ENCODE data around the gene LIMS1.
"Not testable (repeated sequence)": the region's sequence is repeated elsewhere in the genome, so short reads cannot be mapped to it uniquely, and the experiment has no call there.

Gene LIMS1

GRCh38 chr2:108635630-108636354, 101.5 kb downstream of the LIMS1 start:
- no peak for DNase-seq

DNA sequence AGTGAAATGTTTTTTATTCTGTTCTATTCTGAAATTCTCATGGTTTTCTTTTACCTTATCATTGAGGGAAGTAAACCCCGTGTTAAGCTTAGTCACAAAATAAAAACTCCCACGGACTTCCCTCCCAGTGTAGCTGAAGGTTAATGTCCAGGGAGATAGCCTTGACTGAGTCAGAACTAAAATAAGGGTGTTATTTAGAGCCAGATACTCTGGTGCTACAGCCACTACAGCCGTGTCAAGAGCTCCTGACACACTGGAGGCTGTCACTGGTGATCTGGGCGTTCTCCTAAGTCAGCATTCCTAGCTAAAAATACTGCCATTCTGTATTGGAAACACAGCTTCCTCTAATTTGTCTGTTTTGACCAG, 103.0 kb downstream of the LIMS1 start:
- DNase-seq = peak; percentile 48

- peak; percentile 92 for DNase-seq
Observed at GRCh38 chr2:108640731-108641130, 106.5 kb downstream of the LIMS1 start.

GRCh38 chr2:108641756-108642155, 107.5 kb downstream of the LIMS1 start:
- no peak for DNase-seq

- DNase-seq = no peak
Observed at GRCh38 chr2:108643261-108643849, 109.1 kb downstream of the LIMS1 start.

GRCh38 chr2:108643862-108644261, 109.6 kb downstream of the LIMS1 start:
- not testable (repeated sequence) for DNase-seq

DNA sequence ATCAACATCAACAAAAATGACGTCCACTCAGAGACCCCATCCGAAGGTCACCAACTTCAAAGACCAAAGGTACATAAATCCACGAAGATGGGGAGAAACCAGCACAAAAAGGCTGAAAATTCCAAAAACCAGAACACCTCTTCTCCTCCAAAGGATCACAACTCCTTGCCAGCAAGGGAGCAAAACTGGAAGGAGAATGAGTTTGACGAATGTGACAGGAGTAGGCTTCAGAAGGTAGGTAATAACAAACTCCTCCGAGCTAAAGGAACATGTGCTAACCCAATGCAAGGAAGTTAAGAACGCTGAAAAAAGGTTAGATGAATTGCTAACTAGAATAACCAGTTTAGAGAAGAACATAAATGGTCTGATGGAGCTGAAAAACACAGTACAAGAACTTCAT, 110.2 kb downstream of the LIMS1 start:
- DNase-seq = not testable (repeated sequence)

DNA sequence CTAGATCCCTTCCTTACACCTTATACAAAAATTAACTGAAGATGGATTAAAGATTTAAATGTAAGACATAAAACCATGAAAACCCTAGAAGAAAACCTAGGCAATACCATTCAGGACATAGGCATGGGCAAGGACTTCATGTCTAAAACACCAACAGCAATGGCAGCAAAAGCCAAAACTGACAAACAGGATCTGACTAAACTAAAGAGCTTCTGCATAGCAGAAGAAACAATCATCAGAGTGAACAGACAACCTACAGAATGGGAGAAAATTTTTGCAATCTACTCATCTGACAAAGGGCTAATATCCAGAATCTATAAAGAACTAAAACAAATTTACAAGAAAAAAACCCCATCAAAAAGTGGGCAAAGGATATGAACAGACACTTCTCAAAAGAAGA, 114.5 kb downstream of the LIMS1 start:
- not testable (repeated sequence) for DNase-seq

DNA sequence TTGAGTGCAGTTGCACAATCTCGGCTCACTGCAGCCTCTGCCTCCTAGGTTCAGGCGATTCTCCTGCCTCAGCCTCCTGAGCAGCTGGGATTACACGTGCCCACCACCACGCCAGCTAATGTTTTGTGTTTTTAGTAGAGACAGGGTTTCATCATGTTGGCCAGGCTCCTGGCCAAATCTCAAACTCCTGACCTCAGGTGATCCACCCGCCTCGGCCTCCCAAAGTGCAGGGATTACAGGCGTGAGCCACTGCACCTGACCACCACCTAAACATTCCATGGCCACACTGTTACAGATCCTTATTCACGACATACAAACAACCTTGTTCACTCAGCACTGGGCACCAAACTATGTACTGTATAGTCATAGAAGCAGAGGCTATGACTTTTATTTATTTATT, 116.2 kb downstream of the LIMS1 start:
- not testable (repeated sequence) for DNase-seq

DNA sequence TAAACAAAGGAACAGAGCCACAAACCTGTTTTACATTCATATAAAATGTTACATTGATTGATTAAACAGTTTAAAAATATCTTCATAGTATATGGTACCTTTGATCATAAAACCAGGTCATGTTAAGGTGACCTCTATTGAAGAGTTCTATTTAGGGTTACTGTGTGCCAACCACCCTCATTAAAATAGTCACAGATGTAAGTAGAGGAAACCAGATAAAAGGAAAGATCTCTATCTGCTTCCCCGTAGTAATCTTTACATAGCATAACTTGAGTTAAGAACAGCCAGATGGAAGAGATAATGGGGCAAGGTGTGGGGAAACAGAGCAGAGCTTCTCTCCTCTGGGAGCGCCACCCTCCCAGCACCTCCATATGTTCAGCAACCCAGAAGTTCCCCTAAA, 117.2 kb downstream of the LIMS1 start:
- not testable (repeated sequence) for DNase-seq

DNA sequence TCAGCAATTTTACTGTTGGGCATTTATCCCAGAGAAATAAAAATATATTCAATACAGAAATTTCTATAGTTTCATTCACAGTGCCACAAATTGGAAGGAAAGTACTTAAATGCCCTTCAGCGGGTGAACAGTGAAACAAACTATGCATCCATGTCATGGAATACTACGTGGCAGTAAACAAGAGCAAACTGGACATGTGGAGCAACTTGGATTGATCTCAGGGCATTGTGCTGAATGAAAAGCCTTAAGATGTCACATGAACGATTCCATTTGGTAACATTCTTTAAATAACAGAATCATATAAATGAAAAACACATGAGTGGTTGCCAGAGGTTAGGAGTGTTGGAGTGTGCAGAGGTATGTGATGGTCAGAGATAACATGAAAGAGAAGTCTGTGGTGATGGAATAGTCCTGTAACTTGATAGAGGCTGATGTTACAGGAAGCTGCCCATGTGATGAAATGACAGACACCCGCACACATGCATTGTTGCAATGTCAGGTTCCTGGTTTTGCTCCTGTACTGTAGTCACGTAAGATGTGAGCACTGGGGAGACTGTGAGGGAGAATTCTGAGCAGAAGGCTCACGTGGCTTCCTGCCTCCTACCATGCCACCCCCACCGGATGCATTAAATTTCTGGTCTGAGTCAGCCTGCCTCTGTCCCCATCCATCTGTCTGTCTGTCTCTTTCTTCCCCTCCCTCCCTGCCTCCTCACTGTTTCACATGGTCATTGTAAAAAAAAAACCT, 118.1 kb downstream of the LIMS1 start:
- peak; percentile 97 for DNase-seq

- DNase-seq = not testable (repeated sequence)
Observed at GRCh38 chr2:108653425-108653824, 119.2 kb downstream of the LIMS1 start.

GRCh38 chr2:108653849-108654248, 119.6 kb downstream of the LIMS1 start:
- DNase-seq = peak; percentile 22

GRCh38 chr2:108654521-108655125, 120.4 kb downstream of the LIMS1 start:
- DNase-seq = peak; percentile 60

- not testable (repeated sequence) for DNase-seq
Observed at GRCh38 chr2:108655270-108655669, 121.0 kb downstream of the LIMS1 start.

DNA sequence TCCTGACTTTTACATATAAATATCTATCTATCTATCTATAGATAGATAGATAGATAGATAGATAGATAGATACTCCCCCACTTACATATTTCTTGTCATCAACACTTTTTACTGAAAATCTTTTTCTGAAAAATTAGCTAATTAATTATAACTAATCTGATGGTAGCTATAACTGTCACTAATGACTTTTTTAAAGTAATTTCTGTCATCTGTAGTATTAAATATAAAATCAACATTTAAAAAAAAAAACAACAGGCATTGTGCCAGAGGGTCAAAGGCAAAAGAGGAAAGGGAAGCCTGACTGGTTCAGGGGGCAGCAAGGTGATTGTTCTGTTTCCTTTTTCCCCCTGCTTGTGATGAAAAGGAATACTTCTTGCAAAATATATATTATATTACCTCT, 122.0 kb downstream of the LIMS1 start:
- not testable (repeated sequence) for DNase-seq

- not testable (repeated sequence) for DNase-seq
Observed at GRCh38 chr2:108657517-108657916, 123.2 kb downstream of the LIMS1 start.

- DNase-seq = not testable (repeated sequence)
Observed at GRCh38 chr2:108658553-108658952, 124.3 kb downstream of the LIMS1 start.

GRCh38 chr2:108661493-108661892, 127.2 kb downstream of the LIMS1 start:
- not testable (repeated sequence) for DNase-seq

DNA sequence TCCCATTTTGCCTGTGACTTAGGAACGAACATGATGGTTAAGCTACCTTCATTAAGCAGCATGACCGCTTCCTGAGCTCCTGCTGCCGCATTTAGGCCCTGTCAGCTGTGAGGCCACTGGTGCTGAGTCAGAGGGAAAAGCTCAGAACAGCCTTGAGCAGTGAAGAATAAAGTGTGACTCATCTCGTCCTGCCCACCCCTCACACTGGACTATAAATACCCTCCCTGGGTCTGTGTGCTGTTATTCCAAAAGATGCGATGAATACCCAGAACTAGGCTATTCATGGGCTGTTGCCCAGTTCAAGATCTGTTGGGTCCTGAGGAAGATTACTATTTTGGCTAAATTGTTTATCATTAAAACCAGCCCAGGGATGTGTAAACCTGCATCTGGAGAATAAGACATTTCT, 127.9 kb downstream of the LIMS1 start:
- peak; percentile 82 for DNase-seq

GRCh38 chr2:108663346-108663745, 129.1 kb downstream of the LIMS1 start:
- peak; percentile 30 for DNase-seq

DNA sequence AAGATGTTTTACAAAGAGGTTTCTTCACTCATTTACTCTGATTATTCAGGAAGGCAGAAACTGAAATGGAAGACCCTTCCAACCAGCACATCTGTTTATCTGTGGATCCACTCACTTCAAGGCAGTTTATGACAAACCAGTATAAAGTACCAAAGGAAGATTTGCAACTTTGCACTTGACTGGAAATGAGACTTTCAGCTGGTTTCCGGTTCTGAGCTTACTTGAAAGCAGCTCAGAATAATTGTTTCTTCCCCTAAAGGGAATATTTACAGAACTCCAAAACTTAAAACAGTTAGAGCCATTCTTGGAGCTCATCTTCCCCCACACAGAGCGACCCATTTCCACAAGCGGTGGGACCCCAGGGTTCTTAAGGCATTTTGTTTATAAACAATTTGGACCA, 129.8 kb downstream of the LIMS1 start:
- not testable (repeated sequence) for DNase-seq

GRCh38 chr2:108664979-108665378, 130.7 kb downstream of the LIMS1 start:
- not testable (repeated sequence) for DNase-seq

Data from fibroblast of skin of abdomen (primary cell).